ENCODE results near the gene ST3GAL3. TPM values are rescaled to one million over a fixed set of nuclear protein-coding genes. Genes with fewer than 3 reads are reported as not detected.

The ST3GAL3 gene
- total RNA-seq, 4 donors from 2014 or later = 4.4 to 19.0 (median 6.1) TPM

DNA sequence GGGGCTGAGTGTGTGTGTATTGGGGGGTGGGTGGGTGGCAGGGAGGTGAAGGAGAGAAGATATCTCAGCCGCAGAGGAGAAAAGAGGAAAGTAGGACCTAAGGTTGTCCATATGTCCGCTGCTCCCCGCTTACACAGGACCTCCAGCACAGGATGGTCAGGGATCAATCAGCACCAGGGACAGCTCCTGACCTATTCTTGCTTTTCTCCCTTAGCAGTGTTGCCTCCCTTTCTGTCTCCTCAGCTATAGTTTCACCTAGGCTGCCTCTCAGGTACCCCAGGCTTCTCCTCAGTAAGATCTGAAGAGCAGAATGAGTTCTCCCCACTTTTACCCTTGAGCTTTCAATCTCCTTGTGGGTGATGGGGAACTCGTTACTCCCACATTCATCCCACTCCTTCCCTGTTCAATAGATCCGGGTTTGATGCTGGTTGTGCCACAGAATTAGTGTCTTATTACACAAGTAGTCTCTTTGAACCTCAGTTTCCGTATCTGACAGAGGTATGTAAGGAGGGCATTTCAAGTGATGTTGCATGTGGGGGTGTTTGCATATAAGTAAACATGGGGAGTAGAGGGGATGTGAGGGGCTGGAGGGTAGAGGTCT lies 261.1 kb downstream of the ST3GAL3 start:
- H3K4me1 ChIP-seq = peaks cover 0 to 11% (median 5%) of the 10 kb centered on the region in 4 donors
- no peaks in the 10 kb centered on the region for H3K9me3 ChIP-seq
- H3K27ac ChIP-seq = no peak overlapping the region
- H3K4me3 ChIP-seq = no peak overlapping the region
- no peaks in the 10 kb centered on the region for H3K27me3 ChIP-seq
- DNase-seq = no peak
- TF ChIP-seq, protein P1, sequence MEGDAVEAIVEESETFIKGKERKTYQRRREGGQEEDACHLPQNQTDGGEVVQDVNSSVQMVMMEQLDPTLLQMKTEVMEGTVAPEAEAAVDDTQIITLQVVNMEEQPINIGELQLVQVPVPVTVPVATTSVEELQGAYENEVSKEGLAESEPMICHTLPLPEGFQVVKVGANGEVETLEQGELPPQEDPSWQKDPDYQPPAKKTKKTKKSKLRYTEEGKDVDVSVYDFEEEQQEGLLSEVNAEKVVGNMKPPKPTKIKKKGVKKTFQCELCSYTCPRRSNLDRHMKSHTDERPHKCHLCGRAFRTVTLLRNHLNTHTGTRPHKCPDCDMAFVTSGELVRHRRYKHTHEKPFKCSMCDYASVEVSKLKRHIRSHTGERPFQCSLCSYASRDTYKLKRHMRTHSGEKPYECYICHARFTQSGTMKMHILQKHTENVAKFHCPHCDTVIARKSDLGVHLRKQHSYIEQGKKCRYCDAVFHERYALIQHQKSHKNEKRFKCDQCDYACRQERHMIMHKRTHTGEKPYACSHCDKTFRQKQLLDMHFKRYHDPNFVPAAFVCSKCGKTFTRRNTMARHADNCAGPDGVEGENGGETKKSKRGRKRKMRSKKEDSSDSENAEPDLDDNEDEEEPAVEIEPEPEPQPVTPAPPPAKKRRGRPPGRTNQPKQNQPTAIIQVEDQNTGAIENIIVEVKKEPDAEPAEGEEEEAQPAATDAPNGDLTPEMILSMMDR (IDR thresholded peaks at IDR 0.05) = no peak
- TF ChIP-seq POLR2A (IDR thresholded peaks at IDR 0.05) = no peak
- peaks cover 0 to 4% (median 0%) of the 10 kb centered on the region in 3 donors for H3K36me3 ChIP-seq

DNA sequence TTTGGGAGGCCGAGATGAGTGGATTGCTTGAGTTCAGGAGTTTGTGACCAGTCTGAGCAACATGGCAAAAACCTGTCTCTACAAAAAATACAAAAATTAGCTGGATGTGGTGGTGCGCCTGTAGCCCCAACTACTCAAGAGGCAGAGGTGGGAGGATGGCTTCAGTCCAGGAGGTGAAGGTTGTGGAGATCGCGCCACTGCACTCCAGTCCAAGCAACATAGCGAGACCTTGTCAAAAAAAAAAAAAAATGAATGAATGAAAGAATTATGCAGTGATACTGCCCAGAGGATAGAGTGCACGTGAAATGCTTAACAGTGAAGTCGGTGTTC lies 262.0 kb downstream of the ST3GAL3 start:
- no peaks in the 10 kb centered on the region for H3K9me3 ChIP-seq
- peak overlapping the region in 2 of 4 donors; percentile 74 to 90 for H3K4me3 ChIP-seq
- no peak for DNase-seq
- peak overlapping the region in 1 of 4 donors; percentile 58 for H3K27ac ChIP-seq
- peaks cover 0 to 11% (median 5%) of the 10 kb centered on the region in 4 donors for H3K4me1 ChIP-seq
- no peak for TF ChIP-seq POLR2A (IDR thresholded peaks at IDR 0.05)
- TF ChIP-seq, protein P1 (IDR thresholded peaks at IDR 0.05) = no peak
- H3K36me3 ChIP-seq = peaks cover 0 to 4% (median 0%) of the 10 kb centered on the region in 3 donors
- no peaks in the 10 kb centered on the region for H3K27me3 ChIP-seq

DNA sequence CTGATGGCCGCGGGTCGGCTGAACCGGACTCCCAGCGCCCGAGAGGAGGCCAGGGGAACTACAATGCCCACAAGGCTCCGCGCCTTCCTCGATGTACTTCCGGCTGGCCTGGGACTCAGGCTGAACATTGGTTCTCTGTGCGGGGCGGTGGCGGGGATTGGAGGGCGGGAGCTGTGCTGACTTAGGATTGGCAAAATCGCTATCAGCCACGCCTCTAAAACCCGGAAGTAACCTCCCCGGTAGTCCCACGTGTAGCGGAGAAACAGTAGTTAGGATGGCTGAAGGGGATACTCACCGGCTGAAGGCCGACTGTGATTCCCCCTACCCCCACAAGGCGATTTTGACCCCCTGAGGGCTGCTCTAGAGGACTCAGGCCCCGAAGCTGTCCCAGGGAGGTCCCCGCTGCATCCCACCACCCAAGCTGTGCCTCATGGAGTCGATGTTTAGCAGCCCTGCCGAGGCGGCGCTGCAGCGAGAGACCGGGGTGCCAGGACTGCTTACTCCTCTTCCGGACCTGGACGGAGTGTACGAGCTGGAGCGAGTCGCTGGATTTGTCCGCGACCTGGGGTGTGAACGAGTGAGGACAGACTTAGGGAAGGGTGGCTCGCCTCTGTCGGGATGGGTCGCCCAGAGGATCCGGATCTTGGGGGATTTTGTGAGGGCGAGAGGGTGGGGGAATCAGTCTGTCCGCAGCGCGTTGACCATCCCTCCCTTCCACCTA lies 262.6 kb downstream of the ST3GAL3 start, which contains the start of gene DPH2:
TSS of gene DPH2 (plus strand) at position 265 of the 721 bp plus-strand sequence. CDS start at position 431, 166 bp downstream.
- Histone ChIP-seq H3K4me3 (peak within 1 kb of the TSS; percentile 55 to 90 (median 70)), H3K9me3 (no peaks in the 10 kb centered on the region), H3K4me1 (peaks cover 0 to 11% (median 5%) of the 10 kb centered on the region in 4 donors), H3K27ac (peak within 1 kb of the TSS in 2 of 4 donors; percentile 6 to 58), H3K27me3 (no peaks in the 10 kb centered on the region), H3K36me3 (peaks cover 0 to 4% (median 0%) of the 10 kb centered on the region in 3 donors)
- TF ChIP-seq POLR2A (IDR thresholded peaks at IDR 0.05) = no peak
- TF ChIP-seq, protein P1 (IDR thresholded peaks at IDR 0.05) = peak in 5 of 6 experiments; percentile 16 to 41 (median 17)
- peak; percentile 96 to 99 (median 97) for DNase-seq

DNA sequence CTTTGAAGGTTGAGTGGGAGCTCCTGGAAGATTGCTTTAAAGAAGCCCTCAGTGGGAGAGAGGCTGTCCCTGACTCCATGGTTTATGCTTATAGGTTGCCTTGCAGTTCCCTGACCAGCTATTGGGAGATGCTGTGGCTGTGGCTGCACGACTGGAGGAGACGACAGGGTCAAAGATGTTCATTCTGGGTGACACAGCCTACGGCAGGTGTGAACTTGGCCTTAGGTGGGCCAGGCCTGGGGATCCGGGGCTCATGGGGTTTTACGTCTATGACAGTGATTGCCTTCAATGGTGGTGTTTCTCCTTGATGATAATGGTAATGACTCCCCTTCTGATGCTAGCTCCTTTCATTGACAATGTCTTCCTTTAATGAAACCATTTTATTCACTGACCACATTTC lies 263.2 kb downstream of the ST3GAL3 start:
- TF ChIP-seq, protein P1 (IDR thresholded peaks at IDR 0.05) = no peak
- TF ChIP-seq POLR2A (IDR thresholded peaks at IDR 0.05) = no peak
- Histone ChIP-seq H3K4me3 (peak overlapping the region; percentile 55 to 90 (median 70)), H3K27me3 (no peaks in the 10 kb centered on the region), H3K36me3 (peaks cover 0 to 4% (median 0%) of the 10 kb centered on the region in 3 donors), H3K27ac (peak overlapping the region in 1 of 4 donors; percentile 58), H3K4me1 (peaks cover 0 to 13% (median 6%) of the 10 kb centered on the region in 4 donors), H3K9me3 (no peaks in the 10 kb centered on the region)
- DNase-seq = no peak

DNA sequence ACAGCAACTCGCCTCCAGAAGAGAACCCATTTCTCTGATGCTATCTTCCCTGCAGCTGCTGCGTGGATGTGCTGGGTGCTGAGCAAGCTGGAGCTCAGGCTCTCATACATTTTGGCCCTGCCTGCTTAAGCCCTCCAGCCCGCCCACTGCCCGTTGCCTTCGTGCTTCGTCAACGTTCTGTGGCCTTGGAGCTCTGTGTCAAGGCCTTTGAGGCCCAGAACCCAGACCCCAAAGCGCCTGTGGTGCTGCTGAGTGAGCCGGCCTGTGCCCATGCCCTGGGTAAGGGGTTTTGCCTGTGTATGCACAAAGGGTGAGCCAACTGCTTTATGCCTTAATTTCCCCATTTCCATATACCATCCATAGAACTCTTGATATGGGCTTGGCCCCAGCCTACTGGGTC lies 263.6 kb downstream of the ST3GAL3 start:
- Histone ChIP-seq H3K36me3 (peaks cover 0 to 4% (median 0%) of the 10 kb centered on the region in 3 donors), H3K27me3 (no peaks in the 10 kb centered on the region), H3K27ac (no peak overlapping the region), H3K9me3 (no peaks in the 10 kb centered on the region), H3K4me3 (no peak overlapping the region), H3K4me1 (peaks cover 3 to 17% (median 10%) of the 10 kb centered on the region in 4 donors)
- TF ChIP-seq, protein P1 (IDR thresholded peaks at IDR 0.05) = no peak
- no peak for TF ChIP-seq POLR2A (IDR thresholded peaks at IDR 0.05)
- peak in 1 of 3 donors; percentile 39 for DNase-seq

Data from Peyer's patch (tissue), 4 donors.